Measurements from ENCODE around the gene SDK1.

SDK1 gene

DNA sequence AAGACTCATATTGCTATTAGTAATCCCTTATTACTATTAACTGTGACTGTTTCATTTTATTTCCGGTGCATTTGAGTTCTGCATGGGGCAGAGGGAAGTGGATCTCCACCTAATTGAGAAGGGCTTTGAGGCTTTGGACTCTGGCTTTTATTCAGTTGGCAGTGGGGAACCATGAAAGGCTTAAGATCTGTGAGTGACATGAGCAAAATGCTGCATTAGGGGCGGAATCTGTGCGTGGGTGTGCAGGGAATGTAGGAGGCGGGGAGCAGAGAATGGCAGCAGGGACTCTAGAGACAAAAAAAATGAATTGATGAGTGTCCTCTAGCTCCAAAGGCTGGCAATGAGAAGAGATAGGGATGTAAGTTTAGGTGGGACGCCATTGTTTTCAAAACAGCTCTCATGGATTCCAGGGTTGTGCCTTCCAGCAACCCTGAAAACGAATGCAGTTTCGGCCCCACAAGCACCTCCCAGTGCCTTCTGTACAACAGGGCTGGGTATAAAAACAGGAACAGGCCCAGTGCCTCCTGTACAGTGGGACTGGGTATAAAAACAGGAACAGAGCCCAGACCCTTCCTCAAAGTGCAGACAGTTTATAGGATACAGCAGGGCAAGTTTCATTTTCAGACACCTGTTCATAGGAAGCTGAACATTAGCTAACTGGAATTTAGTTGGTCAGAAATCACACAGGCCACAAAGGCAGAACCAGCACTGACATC, 717.7 kb downstream of the SDK1 start:
- DNase-seq (ENCODE audit: low read depth in 2 of 2) = no peak

DNA sequence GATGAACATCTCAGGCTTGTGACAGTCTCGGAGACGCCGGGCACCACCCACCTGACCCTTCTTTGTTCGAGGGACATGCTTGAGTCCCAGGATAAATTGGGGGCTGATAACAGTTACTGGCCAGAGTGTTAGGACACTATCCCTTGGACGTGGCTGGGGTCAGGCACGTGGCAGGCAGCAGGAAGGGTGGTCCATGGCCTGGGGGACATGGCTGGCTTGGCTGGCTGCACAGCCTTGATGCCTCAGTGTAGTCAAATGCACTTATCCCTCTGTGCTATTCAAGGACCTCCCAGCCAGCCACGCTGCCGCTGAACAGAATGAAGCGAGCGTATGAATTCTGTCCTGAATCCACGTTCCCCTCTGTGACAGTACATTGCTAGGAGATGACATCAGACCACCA, 719.0 kb downstream of the SDK1 start:
- DNase-seq (ENCODE audit: low read depth in 2 of 2) = no peak

DNA sequence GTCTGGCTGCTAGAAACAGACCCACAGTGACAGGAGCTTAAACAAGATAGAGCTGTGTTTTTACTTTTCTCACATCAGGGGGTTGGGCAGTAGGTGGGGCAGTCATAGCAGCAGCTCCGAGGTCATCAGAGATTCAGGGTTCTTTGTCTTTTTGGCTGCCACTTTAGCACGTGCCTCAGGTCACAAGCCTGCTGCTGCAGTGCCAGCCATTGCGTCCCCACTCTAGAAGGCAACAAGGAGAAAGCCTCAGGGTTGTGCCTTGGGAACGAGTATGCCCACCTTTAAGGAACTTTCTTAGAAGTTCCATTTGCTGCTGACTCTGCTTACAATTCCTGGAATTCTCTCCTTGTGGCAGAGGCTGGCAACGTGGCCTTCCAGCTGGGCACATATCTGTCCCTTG, 720.4 kb downstream of the SDK1 start:
- no peak for DNase-seq (ENCODE audit: low read depth in 2 of 2)

DNA sequence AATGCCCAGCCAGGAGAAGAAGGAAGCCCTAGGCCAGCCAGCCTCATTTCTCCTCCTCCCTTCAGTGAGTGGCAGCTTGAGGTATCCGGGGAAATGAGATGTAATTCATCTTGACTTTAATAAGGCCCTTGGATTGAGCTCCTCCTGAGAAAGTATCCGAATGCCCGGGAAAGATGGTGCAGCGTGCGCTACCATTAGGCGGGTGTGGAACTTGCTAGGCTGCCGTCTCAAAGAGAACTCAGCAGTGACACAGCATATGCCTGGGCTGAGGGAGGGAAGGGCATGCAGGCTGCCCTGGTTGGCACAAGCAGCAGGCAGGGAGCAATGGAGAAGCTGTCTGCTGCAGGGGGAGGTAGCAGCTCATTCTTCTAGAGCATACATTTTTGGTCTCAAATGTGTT, 721.2 kb downstream of the SDK1 start:
- DNase-seq (ENCODE audit: low read depth in 2 of 2) = no peak

DNA sequence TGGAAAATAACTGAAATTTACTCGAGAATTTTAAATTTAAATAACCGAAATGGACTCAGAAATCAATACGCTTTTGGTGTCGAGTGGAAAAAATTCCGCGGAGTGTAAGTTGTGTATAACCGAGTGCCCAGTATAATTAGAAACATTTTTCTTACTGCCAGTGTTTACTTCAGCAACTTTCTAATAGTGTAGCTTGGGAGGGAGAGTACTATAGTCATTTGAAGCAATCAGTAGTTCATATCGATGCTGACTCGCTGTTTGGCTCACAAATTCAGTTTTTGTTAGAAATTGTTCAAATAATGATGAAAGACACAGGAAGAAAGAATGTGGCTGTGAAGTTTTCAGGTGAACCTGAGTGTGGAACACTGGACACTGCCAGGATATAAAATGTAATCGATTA, 722.5 kb downstream of the SDK1 start:
- no peak for DNase-seq (ENCODE audit: low read depth in 2 of 2)

DNA sequence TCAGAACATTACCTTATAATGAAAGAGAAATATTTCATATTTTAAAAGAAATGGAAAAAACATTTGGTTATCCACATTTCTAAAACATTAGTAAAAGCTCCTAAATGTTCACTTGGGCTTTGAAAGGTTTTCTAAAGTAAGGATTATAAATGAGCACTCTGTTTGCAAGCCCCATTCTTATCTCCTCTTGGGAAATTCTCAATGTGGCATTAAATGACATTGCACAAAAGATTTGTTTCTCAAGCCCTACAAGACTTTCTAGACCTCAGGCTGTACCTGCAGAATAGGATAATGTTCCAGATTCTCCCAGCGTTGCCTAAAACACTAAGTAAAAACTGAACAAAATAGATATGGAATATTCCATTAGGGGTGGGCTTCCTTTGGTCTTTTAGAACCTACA, 723.1 kb downstream of the SDK1 start:
- DNase-seq (ENCODE audit: low read depth in 2 of 2) = no peak

DNA sequence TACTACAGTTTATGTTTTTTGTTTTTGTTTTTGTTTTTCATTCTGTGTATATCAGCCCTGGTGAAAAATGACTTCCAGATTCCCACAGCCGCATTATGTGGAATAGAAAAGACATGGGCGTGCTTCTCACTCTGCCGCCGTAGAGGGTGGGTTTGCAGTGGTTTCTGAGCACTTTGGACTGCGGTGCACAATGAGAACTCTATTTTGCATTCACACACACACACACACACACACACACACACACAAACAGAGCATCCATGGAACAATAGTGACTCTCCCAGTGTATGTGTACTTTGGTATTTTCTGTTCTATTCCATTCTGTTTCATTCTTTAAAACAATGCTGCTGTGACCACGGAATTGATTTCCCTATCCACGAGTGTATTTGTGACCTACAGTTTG, 723.8 kb downstream of the SDK1 start:
- no peak for DNase-seq (ENCODE audit: low read depth in 2 of 2)

DNA sequence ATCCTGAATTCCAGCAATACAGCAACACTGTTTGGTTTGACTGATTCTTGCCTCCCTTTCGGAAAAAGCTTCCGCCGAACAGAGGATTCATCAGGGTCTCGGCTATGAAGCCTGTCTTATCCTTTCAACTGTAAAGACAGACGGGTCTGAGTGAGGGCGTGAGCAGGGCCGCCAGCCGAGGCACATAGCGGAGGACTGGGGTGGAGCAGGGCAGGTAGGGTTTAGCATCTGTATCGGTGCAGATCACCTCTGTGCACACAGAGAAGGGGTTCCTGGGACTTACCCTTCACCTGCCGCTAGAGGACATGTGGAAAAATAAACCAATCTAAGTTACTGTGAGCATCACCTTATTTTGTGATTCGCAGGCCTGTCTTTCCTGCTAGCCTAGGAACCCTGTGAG, 724.2 kb downstream of the SDK1 start:
- DNase-seq (ENCODE audit: low read depth in 2 of 2) = no peak

DNA sequence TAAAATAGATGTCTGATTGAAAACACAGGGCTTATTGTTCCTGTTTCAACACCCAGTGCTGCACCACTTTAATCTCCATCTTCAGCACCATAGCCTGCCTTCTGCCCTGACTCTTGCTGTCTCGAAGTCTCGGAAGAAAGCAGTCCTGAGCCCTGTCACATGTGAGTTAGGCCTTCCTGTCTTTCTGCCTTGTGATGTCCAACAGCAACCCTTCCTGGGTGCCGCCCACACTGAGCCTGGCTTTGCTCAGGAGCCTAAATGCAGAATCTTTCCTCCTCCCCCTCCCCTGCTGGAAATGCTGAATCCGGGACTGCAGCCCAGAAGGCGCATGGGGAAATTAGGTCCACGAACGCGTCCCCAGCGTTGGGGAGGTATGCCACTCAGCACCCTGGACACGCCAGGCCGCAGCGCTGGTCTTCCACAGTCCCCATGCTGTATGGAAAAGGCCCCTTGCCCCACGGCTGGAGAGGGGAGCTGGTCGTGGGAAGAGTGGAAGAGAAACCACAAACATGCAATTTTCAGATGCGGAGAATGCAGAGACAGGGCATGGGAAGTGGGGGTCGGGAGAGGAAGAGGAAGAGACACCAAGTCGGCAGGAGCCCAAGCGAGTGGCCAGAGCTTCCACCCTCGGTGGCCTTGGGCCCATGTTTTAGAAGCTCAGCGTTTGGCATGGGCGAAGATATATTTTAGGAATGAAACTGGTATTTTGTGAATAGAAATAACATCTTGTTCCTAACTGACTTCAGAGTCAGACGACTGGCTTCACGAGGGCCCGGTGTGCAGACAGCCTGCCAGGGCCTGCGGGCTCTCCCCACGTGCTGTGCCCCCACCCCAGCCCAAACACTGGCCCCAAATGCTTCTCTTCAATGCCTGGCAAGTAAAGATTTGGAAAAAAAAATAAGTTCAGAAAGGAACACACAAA, 724.9 kb downstream of the SDK1 start:
- no peak for DNase-seq (ENCODE audit: low read depth in 2 of 2)

DNA sequence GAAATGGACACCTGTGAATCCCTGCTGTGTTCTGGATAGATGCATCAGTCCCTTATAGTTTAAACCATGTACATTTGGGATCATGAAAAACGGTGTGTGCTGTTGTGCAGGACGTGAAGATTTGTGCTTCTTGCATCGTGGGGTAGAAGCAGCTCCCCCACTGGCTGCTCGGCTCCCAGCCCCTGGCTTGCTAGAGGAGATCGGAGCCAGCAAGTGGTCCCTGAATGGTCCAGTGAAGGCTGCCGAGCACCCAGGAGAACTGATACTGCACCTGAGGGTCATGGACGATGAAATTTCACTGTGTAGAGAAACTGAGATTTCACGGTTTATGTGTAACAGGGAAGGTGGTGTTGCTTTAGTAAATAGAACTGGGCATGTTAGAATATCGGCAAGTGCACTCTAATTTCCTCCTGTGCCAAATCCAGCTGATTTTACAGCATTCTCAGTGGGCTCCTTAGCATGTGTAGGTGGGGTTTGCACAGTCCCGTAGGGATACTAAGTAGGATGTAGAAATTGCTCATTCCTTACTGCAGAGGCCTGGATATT, 726.0 kb downstream of the SDK1 start:
- no peak for DNase-seq (ENCODE audit: low read depth in 2 of 2)

DNA sequence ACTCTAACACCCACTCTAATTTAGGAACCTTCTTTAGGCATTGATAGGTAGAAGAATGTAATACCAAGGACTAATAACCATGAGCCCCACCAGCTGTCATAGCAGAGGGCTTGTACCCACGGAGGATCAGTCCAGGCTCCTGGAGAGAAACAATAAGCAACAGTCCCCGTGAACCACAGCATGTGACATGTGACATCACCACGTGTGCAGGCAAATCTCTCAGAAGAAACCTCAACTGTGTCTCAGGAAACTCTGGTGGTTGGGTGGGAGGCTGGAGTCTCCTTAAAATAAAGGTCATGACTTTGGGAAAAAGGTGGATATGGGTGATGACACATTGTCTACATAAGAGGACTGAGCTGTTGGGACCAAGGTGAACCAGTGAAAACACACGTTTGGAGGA, 727.2 kb downstream of the SDK1 start:
- DNase-seq (ENCODE audit: low read depth in 2 of 2) = no peak

DNA sequence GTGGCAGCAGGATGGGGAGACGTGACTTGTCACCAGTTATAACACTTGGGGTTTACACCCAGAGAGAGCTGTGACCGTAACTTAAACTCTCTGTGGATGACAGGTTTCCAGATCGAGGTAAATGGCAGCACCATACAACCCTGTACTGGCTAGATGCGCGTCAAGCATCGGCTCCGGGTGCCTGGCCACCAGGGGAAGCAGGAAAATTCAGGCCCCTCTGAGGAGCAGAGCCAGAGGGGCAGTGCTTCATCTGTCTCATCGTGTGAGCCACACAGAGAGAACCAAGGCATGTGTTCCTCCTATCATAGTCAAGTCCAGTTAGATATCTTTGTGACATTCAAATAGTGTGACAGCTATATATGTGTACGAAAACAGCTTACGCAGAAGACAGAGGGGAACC, 728.9 kb downstream of the SDK1 start:
- DNase-seq (ENCODE audit: low read depth in 2 of 2) = no peak

DNA sequence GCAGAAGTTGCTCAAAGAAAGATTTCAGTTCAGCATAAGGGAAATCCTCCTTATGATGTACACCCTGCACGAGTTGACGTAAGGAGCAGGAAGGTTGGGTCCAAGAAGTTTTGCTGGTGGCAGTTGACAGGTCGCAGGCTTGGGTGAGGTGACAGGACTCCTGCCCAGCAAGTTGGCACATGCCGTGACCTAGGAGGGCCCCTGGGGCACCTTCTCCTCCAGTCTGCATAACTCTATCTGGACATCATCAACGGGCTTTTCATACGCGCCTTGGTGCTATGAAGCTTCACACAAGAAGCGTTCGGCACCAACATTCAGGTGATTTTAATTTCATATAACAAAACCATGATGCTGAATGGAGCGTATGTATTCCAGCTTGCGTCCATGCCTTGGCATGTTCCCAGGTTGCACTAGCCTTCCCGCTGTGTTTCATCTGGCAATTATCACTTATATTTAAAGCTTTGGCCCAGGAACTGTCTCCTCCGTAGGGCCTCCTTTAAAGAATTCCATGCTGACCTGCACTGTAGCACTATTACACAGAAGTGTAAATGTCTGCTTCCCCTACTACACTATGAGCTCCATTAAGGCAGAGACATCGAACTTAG, 729.4 kb downstream of the SDK1 start:
- no peak for DNase-seq (ENCODE audit: low read depth in 2 of 2)

DNA sequence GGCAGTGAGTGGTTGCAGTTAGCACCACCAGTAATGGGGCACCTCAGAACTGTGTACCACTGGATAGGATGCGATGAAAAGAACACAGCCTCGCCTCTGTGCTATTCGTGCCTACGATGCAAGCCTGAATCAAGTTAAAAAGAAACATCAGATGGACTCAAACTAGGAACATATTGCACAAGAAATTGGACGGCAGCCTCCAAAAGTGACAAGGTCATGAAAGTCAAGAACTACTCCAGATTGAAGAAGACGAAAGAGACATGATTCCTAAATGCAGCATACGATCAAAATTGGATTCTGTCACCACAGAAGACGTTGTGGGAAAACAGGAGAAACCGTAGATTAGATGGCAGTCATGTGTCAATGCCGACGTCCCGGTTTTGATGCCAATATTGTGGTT, 732.9 kb downstream of the SDK1 start:
- DNase-seq (ENCODE audit: low read depth in 2 of 2) = no peak

DNA sequence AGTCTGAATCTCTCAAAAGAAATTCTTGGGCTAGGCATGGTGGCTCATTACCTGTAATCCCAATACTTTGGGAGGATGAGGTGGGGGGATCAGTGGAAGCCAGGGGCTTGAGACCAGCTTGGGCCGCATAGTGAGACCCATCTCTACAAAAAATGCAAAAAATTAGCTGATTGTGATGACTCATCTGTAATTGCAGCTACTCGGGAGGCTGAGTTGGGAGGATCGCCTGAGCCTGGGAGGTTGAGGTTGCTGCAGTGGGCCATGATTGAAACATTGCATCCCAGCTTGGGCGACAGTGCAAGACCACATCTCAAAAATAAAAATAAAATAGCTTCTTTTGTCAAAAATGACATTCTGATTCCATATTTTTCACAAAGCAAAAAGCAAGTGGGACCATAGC, 736.3 kb downstream of the SDK1 start:
- DNase-seq (ENCODE audit: low read depth in 2 of 2) = no peak

DNA sequence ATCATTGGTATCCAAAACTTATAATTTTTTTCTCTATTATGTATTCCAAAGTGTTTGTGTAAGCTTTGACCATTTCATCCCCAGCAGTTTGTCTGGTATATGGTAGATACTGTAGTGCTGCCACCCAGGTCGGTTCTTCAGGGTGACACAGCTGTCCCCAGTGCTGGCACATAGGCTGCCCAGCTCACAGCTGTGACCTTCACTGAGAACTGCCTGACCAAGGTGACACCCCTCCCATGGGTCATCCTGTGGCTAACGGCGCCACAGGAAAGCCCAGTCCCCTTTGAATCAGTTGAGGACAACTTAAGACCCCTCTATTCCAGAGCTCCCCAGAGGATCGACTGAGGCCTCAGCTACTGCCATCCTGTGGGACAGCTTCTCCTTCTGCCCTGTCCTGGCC, 736.8 kb downstream of the SDK1 start:
- DNase-seq (ENCODE audit: low read depth in 2 of 2) = no peak

DNA sequence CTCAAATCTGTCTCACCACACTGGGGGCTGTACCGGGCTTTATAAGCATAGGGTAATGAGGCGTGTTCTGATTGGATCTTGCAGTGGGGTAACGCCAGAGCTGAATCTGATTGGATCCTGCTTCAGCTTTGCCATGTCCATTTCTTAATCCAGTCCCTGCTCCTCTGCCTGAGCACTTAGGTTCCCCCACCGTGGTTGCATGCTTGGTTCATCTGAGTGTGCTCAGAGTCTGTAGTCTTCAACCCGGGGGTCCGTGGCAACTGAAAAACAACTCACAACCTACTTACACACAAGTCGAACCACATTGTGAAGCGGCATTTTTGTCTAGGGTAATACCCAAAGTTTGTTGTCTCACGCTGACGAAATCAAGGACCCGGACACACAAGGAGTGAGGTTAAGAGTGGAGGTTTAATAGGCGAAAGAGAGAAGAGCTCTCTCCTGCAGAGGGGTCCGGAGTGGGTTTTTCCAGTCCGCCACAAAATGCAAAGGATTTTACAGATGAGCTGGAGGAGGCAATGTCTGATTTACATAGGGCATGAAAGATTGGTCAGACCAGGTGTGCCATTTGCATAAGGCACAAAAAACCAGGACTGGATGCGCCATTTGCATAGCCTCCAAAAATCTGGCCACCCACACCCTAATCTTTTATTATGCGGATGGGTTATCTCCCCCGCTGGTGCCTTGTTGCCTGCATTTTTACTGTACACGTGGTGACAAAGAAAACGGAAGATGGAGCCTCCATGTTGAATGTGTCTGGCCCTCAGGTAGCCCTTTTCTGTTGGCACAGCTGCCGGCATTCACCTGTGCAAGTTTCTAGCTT, 739.3 kb downstream of the SDK1 start:
- DNase-seq (ENCODE audit: low read depth in 2 of 2) = no peak

DNA sequence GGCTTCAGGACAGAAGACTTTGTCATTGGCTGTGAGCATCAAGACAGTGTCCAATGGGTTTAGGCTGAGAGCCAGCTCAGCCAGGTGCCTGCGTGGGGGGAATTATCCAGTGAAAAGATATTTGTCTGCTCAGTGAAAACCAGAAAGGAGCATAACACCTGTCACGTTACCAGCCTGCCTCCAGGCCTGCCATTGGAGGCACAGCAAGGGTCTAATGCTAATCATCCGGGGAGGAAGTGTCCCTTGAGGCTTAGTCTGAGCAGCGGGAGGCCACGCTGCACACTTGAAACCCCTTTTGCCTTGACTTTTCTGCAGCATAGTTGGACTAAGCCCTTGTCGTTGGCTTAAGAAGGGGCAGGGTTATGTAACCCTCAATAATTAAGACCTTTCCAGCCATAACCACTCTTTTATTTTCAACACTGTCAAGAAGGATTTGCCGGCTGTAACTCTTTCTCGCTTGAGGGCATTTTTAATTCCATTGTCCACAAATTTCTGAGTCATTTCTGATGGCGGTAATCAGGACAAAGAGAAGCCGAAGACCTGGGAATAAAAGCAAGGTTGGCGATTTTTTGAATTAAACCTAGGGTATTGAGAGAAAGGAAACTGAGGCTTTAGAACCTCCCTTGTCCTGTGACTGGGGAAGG, 741.5 kb downstream of the SDK1 start:
- DNase-seq (ENCODE audit: low read depth in 2 of 2) = no peak

DNA sequence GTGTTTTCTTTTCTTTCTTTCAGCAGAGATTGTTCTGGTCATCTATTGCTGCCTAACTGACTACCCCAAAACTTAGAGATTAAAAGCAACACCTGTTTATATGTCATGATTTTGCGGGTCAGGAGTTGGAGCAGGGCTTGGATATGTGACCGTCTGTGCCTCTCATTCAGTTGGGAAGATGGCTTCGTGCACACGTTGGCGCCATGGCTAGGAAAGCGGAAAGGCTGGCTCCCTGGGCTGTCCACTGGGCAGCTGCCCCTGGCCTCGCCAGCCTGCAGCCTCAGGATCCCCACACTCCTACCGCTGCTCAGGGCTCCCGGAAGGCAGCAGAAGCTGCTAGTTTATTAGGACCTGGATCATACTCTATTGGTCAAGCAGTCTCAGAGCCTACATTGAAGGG, 742.9 kb downstream of the SDK1 start:
- DNase-seq (ENCODE audit: low read depth in 2 of 2) = no peak

DNA sequence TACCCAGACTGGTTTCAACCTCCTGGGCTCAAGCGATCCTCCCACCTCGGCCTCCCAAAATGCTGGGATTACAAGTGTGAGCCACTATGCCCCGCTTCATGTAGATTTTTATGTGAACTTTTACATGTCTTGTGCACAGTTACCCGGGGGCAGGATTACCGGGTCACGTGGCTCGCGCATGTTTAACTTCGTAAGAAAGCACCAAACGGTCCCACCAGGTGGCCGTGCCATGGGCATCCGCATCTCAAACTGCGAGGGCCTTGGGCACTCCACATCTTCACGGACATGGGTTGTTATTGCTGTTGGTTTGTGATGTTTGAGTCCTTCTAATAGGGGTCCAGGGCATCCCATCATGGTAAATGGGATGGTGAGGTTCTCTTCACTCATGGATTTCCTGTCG, 744.4 kb downstream of the SDK1 start:
- DNase-seq (ENCODE audit: low read depth in 2 of 2) = no peak

DNA sequence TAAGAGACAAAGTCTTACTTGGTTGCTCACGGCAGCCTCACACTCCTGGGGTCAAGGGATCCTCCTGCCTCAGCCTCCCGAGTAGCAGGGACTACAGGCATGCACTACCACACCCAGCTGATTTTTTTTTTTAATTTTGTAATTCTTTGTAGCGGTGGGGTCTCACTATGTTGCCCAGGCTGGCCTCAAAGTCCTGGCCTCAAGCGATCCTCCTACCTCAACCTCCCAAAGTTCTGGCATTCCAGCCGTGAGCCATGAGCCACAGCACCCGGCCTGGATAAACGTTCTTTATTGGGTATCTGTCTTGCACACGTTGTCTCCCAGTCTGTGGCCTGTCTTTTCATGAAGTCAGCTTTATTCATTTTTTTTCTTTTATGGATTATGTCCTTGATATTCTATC, 744.9 kb downstream of the SDK1 start:
- no peak for DNase-seq (ENCODE audit: low read depth in 2 of 2)
